ENCODE data around the gene STIM2. TPM values are rescaled to one million over a fixed set of nuclear protein-coding genes. Genes with fewer than 3 reads are reported as not detected.

The STIM2 gene
- polyA plus RNA-seq, 1 donor (not counting 4 experiments of a cell fraction or from before 2014, with no cell fraction given) = 20.7 TPM

DNA sequence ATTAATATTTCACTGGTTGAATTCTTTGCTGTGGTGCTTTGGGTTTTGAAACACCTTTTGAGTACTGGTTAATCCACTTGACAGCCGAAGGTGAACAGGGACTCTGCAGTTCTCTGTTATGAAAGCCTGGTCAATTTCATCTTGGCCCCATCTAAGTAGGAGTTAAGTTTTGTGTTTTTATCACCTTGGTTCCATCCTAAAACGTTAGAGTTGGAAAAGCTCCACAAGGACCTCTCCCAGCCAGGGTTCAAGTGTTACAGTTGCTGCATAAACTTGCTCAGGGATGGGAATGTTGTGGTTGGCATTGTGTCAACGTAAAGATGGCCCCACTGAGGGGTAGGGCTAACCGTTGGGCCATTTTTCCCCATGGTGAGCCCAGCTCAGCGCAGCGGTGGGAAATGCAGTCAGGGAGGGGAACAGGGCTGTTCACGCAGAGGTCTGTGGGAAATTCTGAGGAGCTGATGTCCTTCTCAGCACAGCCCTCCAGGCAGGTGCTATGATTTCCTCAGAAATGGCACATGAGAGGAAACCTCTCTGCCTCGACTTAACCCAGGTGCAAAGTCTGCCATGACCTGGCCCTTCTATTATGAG lies 188.7 kb downstream of the STIM2 start:
- H4K20me1 ChIP-seq (ENCODE audit: control insufficient read depth, extremely low read depth, insufficient read depth, low read length) = no peaks in the 10 kb centered on the region
- FAIRE-seq (no peak), DNase-seq (ENCODE audit: low read depth, low spot score) (no peak)
- H3K79me2 ChIP-seq (ENCODE audit: control insufficient read depth, insufficient read depth, low read length) = no peaks in the 10 kb centered on the region
- H3K9me3 ChIP-seq (ENCODE audit: control insufficient read depth, low read depth, low read length) = no peaks in the 10 kb centered on the region
- TF ChIP-seq EZH2 (IDR thresholded peaks at IDR 0.05; ENCODE audit: low read length) (no peak), CTCF (optimal IDR thresholded peaks at IDR 0.05 in 1 of 3, IDR thresholded peaks at IDR 0.05 in 1 of 3, conservative IDR thresholded peaks at IDR 0.05 in 1 of 3; ENCODE audit: extremely low read depth in 1 of 3, insufficient read depth in 2 of 3, low read length in 3 of 3) (no peak)
- H3K27ac ChIP-seq (ENCODE audit: control insufficient read depth, insufficient read depth, low read length) = no peak overlapping the region
- dilution Hi-C loops (cut with MboI; ENCODE audit: extremely low pct_ligation_motif_present, low sequenced_read_pairs) = no loop called here
- H3K4me1 ChIP-seq (ENCODE audit: control insufficient read depth, extremely low read depth, insufficient read depth, low read length) = no peaks in the 10 kb centered on the region
- no peak overlapping the region for H3K4me3 ChIP-seq (ENCODE audit: control insufficient read depth in 2 of 3, extremely low read depth in 1 of 3, insufficient read depth in 2 of 3, low read depth in 1 of 3, low read length in 3 of 3)
- H3K9me1 ChIP-seq (ENCODE audit: control insufficient read depth, extremely low read depth, insufficient read depth, low read length) = no peaks in the 10 kb centered on the region
- no peak overlapping the region for H3K4me2 ChIP-seq (ENCODE audit: control insufficient read depth, extremely low read depth, insufficient read depth, low read depth, low read length)
- no peaks in the 10 kb centered on the region for H3K36me3 ChIP-seq (ENCODE audit: control insufficient read depth in 2 of 2, extremely low read depth in 1 of 2, insufficient read depth in 2 of 2, low read length in 2 of 2)
- H3K9ac ChIP-seq (ENCODE audit: control insufficient read depth, extremely low read depth, insufficient read depth, low read length) = no peak overlapping the region
- no peak overlapping the region for H2AFZ ChIP-seq (ENCODE audit: control insufficient read depth, low read length)
- H3K27me3 ChIP-seq (ENCODE audit: control insufficient read depth, extremely low read depth, insufficient read depth, low read length) = no peaks in the 10 kb centered on the region

DNA sequence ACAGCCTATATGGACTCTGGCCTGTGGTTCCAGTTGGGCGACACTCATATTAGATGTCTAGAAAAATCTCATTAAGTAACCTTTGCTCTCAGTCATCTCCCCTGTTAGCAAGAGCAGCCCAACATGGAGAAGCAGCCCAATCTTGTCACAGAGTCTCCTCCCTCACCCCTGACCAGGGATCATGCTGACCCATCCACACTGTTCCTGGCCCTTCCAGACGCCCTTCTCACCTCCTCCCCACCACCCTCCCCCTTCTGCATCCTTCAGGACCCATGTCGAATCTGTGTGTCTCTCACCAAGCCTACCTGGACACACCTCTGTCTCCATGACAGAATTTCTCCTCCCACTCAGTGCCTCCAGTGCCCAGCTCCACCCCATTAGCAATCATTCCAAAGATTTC lies 190.1 kb downstream of the STIM2 start:
- Histone ChIP-seq H3K9ac (ENCODE audit: control insufficient read depth, extremely low read depth, insufficient read depth, low read length) (no peak overlapping the region), H3K36me3 (ENCODE audit: control insufficient read depth in 2 of 2, extremely low read depth in 1 of 2, insufficient read depth in 2 of 2, low read length in 2 of 2) (no peaks in the 10 kb centered on the region), H3K79me2 (ENCODE audit: control insufficient read depth, insufficient read depth, low read length) (no peaks in the 10 kb centered on the region), H3K9me1 (ENCODE audit: control insufficient read depth, extremely low read depth, insufficient read depth, low read length) (no peaks in the 10 kb centered on the region), H3K4me3 (ENCODE audit: control insufficient read depth in 2 of 3, extremely low read depth in 1 of 3, insufficient read depth in 2 of 3, low read depth in 1 of 3, low read length in 3 of 3) (no peak overlapping the region), H3K9me3 (ENCODE audit: control insufficient read depth, low read depth, low read length) (no peaks in the 10 kb centered on the region), H3K27ac (ENCODE audit: control insufficient read depth, insufficient read depth, low read length) (no peak overlapping the region), H3K27me3 (ENCODE audit: control insufficient read depth, extremely low read depth, insufficient read depth, low read length) (no peaks in the 10 kb centered on the region), H3K4me1 (ENCODE audit: control insufficient read depth, extremely low read depth, insufficient read depth, low read length) (no peaks in the 10 kb centered on the region), H2AFZ (ENCODE audit: control insufficient read depth, low read length) (no peak overlapping the region), H3K4me2 (ENCODE audit: control insufficient read depth, extremely low read depth, insufficient read depth, low read depth, low read length) (no peak overlapping the region), H4K20me1 (ENCODE audit: control insufficient read depth, extremely low read depth, insufficient read depth, low read length) (no peaks in the 10 kb centered on the region)
- DNase-seq (ENCODE audit: low read depth, low spot score) (no peak), FAIRE-seq (no peak)
- dilution Hi-C loops (cut with MboI; ENCODE audit: extremely low pct_ligation_motif_present, low sequenced_read_pairs) = no loop called here
- TF ChIP-seq CTCF (optimal IDR thresholded peaks at IDR 0.05 in 1 of 3, IDR thresholded peaks at IDR 0.05 in 1 of 3, conservative IDR thresholded peaks at IDR 0.05 in 1 of 3; ENCODE audit: extremely low read depth in 1 of 3, insufficient read depth in 2 of 3, low read length in 3 of 3) = no peak
- TF ChIP-seq EZH2 (IDR thresholded peaks at IDR 0.05; ENCODE audit: low read length) = no peak

Data from keratinocyte (primary cell).